Activated CD8-positive, alpha-beta T cell treated with anti-CD3 and anti-CD28 coated beads for 36 hours (primary cell): ENCODE results near the gene STARD8. TPM values are rescaled to one million over a fixed set of nuclear protein-coding genes. Genes with fewer than 3 reads are reported as not detected.

Experiments
- ATAC-seq: fragments of 200-7000 bp; cut with Tn5 transposase; one replicate; pipeline ENCODE4 v1.10.0; 2021; ENCODE audit warnings: mild to moderate bottlenecking, moderate library complexity
- CTCF ChIA-PET: fragments of 350-600 bp; sonication (Branson Sonifier 250); formaldehyde crosslinking; loops from one replicate; lab custom pipeline; 2021; ENCODE audit warnings: antibody characterized with exemption; lab: Charles Lee
- POLR2A ChIA-PET: fragments of 350-600 bp; sonication (Branson Sonifier 250); formaldehyde crosslinking; loops from one replicate; lab custom pipeline; 2021; ENCODE audit warnings: antibody characterized with exemption; lab: Charles Lee
- DNase-seq: peaks from one replicate; pipeline ENCODE4 v3.0.0-alpha.2; 2020
- H3K27ac Mint-ChIP-seq: one replicate; pipeline ENCODE4 v1.8.0; 2021; ENCODE audit warnings: mild to moderate bottlenecking, mixed read lengths
- H3K27me3 Mint-ChIP-seq: one replicate; pipeline ENCODE4 v1.8.0; 2021; ENCODE audit warnings: mixed read lengths
- H3K36me3 Mint-ChIP-seq: one replicate; pipeline ENCODE4 v1.8.0; 2021; ENCODE audit warnings: low read depth, mixed read lengths
- H3K4me1 Mint-ChIP-seq: one replicate; pipeline ENCODE4 v1.8.0; 2021; ENCODE audit warnings: low read depth, mixed read lengths
- H3K4me3 Mint-ChIP-seq: one replicate; pipeline ENCODE4 v1.8.0; 2021; ENCODE audit warnings: mild to moderate bottlenecking, moderate library complexity, mixed read lengths
- H3K9me3 Mint-ChIP-seq: one replicate; pipeline ENCODE4 v1.8.0; 2021; ENCODE audit warnings: mixed read lengths
- intact Hi-C: fragments of 100-400 bp; cut with micrococcal nuclease; formaldehyde crosslinking; loops from one replicate; pipeline ENCODE4 v1.10.0; 2022
- total RNA-seq, 2 experiments: library from RNA; stranded (reverse); gene quantifications; one replicate each; pipeline ENCODE4 v1.2.3, GENCODE V29; 2021
- TF ChIP-seq, protein P1 (sequence below): fragments of 200-600 bp; IDR thresholded peaks from one replicate; pipeline ENCODE4 v1.8.0; 2022; ENCODE audit warnings: antibody characterized with exemption, mild to moderate bottlenecking

The STARD8 gene
- total RNA-seq, 2 experiments from 2014 or later, result 0.36 to 0.38 TPM

DNA sequence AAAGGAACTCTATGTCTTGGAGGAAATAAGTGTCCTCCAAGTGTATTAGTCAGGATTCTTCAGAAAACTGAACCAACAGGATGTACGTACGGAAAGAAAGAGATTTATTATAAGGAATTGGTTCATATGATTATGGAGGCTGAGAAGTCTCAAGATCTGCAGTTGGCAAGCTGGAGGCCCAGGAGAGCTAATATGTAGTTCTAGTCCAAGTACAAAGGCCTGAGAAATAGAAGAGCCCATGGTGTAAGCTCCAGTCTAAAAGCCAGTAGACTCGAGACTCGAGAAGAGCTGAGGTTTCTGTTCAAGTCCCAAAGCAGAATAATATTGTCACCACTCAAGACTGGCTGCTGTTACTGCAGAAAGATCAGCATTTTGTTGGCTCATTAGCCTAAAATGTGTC lies 116.0 kb downstream of the STARD8 start:
- Mint-ChIP-seq H3K4me1 (no peaks in the 10 kb centered on the region), H3K4me3 (no peak overlapping the region), H3K9me3 (no peaks in the 10 kb centered on the region), H3K36me3 (no peaks in the 10 kb centered on the region), H3K27ac (no peak overlapping the region), H3K27me3 (no peaks in the 10 kb centered on the region)
- ChIA-PET POLR2A (no interaction called here), CTCF (no interaction called here)
- intact Hi-C loops, result no loop called here
- TF ChIP-seq, protein P1, sequence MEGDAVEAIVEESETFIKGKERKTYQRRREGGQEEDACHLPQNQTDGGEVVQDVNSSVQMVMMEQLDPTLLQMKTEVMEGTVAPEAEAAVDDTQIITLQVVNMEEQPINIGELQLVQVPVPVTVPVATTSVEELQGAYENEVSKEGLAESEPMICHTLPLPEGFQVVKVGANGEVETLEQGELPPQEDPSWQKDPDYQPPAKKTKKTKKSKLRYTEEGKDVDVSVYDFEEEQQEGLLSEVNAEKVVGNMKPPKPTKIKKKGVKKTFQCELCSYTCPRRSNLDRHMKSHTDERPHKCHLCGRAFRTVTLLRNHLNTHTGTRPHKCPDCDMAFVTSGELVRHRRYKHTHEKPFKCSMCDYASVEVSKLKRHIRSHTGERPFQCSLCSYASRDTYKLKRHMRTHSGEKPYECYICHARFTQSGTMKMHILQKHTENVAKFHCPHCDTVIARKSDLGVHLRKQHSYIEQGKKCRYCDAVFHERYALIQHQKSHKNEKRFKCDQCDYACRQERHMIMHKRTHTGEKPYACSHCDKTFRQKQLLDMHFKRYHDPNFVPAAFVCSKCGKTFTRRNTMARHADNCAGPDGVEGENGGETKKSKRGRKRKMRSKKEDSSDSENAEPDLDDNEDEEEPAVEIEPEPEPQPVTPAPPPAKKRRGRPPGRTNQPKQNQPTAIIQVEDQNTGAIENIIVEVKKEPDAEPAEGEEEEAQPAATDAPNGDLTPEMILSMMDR, result no peak
- ATAC-seq (no peak), DNase-seq (no peak)

Other genes with a start within 250 kb of the STARD8 start
- under 1 TPM in 1 of 2 experiments, not detected in 1; 0.04 TPM for gene OPHN1, start 214.2 kb upstream of the STARD8 start, total RNA-seq
- 10 to 100 TPM; 14.3 to 15.9 TPM for gene YIPF6, start 148.6 kb upstream of the STARD8 start, total RNA-seq
- gene EFNB1, start 181.4 kb downstream of the STARD8 start, total RNA-seq, result 1 to 10 TPM; 3.1 to 4.2 TPM